ENCODE results near the gene ARID4B.

ARID4B gene

DNA sequence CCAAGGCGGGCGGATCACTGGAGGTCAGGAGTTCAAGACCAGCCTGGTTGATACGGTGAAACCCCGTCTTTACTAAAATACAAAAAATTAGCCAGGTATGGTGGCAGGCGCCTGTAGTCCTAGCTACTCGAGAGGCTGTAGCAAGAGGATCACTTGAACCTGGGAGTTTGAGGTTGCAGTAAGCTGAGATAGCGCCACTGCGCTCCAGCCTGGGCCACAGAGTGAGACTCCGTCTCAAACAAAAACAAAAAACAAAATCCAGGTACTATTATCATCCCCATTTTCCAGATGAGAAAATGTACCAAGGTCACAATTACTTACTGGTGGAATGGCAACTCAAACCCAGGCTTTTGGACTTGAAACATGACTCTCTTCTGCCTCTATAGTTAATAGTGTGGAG lies 203.9 kb downstream of the ARID4B start:
- DNase-seq, result no peak

DNA sequence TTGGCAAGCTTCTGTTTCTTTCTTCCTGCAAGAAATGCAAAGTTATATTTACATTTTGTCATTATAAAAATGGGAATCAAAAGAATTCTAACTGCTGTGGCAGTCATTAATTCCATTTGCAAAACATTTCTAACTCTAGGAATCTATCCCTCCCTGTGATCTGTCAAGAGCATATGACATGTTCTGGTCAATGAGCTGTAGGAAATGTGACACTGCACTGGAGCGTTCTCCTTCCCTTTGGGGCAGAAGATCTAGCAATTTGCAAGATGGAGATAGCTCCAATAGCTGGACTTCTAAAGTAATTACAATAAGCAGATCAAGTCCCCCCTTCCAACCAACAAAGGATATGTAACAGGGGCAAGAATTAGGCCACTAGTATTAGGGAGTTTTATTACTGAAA lies 205.6 kb downstream of the ARID4B start:
- DNase-seq, result no peak

Data from DMS153 (cell line).